Kidney glomerular epithelial cell (primary cell): Measurements from ENCODE around the gene SLC39A6.
"Not testable (repeated sequence)": the region's sequence is repeated elsewhere in the genome, so short reads cannot be mapped to it uniquely, and the experiment has no call there.

Source experiments
- DNase-seq: peaks from one replicate; lab custom pipeline; 2025; lab: John Stamatoyannopoulos, UW

Gene SLC39A6

DNA sequence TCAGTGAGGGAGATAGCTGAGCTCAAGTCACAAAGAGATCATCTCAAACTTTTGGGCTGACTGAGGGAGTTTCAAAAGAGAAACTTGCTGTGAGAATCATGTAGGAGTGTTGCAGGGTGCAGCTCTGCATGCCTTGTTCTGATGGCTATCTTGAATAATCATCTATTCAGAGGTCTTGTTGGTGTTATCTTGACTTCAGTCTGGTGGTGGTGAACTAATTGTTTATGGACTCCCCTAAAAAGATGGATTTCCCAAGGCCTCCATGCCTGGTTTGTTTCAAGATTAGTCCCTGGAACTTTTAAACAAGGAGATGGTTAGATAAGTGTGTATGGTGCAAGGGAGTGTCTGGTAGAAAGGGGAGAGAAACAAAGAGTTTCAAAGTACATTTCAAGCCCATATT is 29.8 kb downstream of the SLC39A6 start:
- no peak for DNase-seq

DNA sequence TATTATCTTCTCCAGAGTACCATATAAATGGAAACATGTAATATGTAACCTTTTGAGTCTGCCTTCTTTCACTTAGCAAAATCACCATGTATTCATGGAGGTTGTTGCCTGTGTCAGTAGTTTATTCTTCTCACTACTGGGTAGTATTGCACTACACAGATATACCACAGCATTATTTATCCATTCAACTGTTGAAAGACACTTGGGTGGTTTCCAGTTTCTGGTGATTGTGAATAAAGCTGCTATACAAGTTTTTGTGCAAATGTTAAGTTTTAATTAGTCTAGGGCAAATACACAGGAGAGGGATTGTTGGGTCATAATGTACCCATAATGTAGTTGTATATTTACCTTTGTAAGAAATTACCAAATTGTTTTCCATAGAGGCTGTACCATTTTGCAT is 32.2 kb downstream of the SLC39A6 start:
- DNase-seq = no peak

DNA sequence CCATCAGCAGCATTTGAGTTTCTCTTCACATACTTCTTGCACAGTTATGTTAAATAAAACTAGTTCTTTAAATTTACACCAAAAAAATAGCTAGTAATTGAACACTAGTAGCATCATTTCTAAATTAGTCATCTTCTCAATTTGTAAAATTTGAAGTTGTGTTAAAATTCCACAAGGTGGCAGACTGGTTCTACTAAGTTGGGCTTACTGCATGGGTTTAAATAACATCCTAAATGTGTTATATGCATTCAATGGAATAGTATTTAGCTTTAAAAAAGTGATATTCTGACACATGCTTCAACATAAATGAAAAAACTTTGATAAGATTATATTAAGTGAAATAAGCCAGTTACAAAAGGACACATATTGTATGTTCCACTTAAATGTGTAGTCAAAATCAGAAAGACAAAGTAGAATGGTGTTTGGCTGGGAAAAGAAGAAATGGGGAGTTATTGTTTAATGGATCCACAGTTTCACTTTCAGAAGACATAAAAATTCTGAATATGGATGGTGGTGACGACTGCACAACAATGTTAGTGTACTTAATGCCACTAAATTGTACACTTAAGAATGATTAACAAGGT is 33.1 kb downstream of the SLC39A6 start:
- peak; percentile 52 for DNase-seq

DNA sequence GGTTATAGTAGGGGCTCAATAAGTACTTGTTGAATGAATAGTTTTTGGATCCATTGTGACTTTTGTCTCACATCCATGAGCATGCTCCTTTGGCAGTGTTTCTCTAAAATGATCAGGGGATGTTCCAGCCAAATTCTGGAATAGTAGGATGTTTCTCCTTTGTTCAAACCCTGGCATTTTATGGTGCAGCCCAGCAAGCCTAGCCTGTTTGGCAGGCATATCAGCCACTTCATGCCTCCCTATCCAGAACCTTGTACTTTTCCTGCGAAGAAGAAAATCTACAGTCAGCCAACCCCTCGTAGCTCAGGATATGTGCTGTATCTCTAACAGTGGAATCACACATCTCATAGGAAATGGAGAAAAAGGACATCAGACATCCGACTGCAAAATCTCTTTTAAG is 34.7 kb downstream of the SLC39A6 start:
- no peak for DNase-seq

DNA sequence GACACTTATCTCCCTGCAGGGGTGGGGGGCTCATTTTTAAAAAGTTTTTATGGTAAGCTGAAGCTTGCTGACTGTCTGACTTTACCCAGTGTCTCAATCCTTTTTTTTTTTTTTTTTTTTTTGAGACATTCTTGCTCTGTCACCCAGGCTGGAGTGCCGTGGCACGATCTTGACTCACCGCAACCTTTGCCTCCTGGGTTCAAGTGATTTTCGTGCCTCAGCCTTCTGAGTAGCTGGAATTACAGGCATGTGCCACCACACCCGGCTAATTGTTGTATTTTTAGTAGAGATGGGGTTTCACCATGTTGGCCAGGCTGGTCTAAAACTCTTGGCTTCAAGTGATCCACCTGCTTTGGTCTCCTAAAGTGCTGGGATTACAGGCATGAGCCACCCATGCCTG is 37.0 kb downstream of the SLC39A6 start:
- not testable (repeated sequence) for DNase-seq

DNA sequence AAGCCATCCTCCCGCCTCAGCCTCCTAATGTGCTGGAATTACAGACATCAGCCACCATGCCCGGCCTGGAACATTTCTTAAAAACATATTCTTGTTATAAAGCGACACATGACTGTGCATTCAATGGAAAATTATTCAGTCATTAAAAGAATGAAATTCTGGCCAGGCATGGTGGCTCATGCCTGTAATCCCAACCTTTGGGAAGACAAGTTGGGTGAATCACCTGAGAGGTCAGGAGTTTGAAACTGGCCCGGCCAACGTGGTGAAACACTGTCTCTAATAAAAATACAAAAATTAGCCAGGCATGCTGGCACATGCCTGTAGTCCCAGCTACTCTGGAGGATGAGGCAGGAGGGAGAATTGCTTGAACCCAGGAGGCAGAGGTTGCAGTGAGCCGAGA is 40.1 kb downstream of the SLC39A6 start:
- DNase-seq = no peak

DNA sequence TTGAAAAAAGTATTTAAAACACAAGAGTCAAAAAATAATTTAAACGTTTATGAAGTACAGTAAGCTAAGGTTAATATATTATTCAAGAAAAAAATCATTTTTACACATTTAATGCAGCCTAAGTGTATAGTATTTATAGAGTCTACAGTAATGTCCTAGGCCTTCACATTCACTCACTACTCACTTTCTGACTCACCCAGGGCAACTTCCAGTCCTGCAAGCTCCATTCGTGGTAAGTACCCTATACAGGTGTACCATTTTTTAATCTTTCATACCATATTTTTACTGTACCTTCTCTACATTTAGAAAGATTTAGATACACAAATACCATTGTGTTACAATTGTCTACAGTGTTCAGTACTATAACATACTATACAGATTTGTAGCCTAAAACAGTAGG is 40.9 kb downstream of the SLC39A6 start:
- DNase-seq = no peak

DNA sequence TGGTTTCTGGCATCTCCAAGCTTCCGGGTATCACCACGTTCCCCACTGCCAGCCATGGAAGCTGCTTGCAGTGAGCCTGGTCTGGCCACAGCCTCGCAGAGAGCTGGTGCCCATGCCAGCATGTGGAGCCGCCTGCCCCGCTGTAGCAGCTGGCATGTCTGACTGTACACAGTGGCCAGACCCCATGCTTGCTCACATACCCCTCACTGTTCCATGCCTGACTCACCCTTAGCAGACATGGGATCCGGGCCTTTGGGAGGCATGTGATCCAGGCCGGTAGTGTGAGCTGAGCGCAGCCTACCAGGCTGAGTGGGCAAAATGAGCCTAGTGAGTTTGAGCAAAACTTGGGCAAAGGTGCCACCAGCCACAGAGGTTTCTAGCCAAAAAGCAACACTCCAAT is 43.0 kb downstream of the SLC39A6 start:
- DNase-seq = no peak

DNA sequence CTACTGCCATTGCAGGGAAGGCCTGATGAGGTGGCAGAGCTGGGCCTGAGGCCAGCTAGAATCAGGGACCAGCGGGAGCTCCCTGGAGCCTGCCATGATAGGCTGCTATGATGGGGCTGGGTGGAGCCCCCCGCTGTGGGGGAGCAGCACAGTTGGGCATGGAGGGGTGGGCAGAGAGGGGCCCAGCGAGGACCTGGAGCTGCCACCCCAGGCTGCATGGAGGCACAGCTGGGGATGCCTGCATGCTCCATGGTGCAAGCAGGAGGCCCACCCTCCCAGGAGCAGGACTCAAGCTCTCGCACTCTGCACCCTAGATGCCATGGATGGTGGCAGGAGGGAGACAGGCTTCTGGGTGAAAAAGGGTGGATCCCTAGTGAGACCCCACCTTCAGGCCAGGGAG is 43.9 kb downstream of the SLC39A6 start:
- DNase-seq = no peak

DNA sequence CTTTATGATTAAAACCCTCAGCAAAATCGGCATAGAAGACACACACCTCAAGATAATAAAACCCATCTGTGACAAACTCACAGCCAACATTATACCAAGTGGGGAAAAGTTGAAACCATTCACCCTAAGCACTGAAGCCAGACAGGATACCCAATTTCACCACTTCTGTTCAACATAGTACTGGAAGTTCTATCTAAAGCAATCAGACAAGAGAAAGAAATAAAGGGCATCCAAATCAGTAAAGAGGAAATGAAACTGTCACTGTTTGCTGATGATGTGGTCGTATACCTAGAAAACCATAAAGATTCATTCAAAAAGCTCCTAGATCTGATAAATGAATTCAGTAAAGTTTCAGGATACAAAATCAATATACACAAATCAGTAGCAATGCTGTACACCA is 45.4 kb downstream of the SLC39A6 start:
- no peak for DNase-seq

DNA sequence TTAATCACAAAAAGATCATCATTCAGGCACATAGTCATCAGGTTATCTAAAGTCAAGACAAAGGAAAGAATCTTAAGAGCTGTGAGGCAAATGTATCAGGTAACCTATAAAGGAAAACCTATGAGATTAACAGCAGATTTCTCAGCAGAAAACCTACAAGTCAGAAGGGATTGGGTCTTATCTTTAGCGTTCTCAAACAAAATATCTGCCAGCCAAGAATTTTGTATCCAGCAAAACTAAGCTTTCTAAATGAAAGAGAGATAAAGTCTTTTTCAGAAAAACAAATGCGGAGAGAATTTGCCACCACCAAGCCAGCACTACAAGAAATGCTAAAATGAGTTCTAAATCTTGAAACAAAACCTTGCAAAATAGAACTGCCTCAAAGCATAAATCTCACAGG is 48.0 kb downstream of the SLC39A6 start:
- DNase-seq = not testable (repeated sequence)

DNA sequence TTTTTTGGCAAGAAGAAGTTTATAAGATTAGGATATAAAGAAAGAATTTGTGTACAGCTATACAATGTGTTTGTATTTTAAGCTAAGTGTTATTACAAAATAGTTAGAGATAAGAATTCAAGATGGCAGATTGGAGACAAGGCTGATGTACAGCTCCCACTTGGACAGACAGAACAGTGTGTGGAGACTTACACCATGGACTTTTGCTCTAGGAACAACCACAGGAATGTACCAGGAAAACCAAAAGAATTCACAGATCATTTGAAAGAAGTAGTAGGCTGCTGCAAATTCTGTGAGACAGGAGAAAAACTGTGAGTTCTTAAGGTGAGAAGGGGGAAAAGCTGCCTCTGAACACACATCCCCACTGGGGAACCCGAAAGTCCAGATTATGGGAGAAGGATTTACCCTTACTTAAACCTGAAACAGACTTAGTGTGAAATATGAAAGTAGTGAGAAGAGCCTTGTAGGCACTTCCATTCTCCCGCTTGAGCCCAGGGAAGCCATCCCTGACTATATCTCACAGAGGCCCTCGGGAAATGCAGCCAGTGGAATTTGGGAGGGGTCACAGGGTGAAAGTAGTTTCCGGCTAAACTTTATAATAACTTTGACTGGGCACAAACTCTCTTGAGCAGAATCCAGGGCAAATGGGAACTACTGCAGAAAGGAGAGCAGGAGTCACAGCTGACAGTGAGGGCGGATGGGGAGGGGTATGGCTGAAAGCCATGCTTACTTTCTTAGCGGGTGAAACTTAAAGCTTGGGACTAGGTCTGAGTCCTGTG is 50.2 kb downstream of the SLC39A6 start:
- no peak for DNase-seq

DNA sequence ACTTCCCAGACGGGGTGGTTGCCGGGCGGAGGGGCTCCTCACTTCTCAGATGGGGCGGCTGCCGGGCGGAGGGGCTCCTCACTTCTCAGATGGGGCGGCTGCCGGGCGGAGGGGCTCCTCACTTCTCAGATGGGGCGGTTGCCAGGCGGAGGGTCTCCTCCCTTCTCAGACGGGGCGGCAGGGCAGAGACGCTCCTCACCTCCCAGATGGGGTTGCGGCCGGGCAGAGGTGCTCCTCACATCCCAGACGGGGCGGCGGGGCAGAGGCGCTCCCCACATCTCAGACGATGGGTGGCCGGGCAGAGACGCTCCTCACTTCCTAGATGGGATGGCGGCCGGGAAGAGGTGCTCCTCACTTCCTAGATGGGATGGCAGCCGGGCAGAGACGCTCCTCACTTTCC is 51.4 kb downstream of the SLC39A6 start:
- not testable (repeated sequence) for DNase-seq

DNA sequence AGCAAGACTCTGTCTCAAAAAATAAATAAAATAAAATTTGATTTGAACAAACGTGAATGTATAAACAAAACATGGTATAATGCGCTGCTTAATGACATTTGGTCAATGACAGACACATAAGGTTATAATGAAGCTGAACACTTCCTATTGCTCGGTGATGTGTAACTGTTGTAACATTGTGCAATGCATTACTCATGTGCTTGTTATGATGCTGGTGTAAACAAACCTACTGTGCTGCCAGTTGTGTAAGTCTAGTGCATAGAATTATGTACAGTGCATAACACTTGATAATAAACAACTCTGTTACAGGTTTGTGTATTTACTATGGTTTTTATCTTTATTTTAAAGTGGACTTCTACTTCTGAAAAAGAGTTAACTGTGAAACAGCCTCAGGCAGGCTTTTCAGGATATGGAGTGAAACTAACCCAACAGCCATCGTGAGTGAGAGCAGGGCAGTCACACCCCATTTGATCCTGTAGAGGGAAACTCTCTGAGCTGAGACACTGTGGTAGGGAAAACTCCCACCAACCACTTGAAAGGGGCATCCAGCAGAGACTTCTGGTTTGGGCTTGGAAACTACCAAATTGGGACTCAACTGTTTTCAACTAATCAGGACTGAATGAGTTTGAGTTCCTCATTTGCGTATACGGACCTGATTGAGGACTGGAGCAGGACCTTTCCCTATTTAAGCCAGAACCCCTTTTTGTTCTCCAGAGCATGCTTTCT is 53.1 kb downstream of the SLC39A6 start:
- DNase-seq = no peak

DNA sequence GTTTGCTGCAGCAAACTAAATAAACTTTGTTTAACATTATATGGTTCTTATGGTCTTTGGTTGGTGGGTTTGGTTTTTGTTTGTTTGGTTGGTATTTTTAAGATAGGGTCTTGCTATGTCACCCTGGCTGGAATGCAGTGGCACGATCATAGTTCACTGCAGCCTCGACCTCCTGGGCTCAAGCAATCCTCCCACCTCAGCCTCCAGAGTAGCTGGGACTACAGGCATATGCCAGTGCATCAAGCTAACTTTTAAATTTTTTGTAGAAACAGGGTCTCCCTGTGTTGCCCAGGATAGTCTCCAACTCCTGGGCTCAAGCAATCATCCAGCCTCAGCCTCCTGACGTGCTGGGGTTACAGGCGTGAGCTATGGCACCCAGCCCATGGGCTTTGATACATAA is 54.7 kb downstream of the SLC39A6 start:
- no peak for DNase-seq

DNA sequence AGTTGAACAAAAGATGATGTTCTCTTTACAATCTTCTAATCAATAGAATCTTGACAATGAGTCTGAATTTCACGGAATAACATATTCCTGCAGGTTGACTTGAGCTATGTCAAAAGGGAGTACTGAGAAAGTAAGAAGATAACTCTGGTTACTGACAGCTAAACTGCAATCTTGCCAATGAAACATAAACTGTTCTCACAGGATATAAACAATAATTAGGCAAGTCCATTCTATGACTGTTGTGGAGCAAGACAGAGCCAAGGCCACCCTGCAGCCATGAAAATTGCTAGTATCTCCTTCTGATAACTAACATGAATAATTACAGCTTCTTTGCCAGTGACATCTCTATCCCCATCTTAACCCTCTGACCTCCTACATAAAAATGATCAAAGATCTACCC is 55.5 kb downstream of the SLC39A6 start:
- DNase-seq = no peak

DNA sequence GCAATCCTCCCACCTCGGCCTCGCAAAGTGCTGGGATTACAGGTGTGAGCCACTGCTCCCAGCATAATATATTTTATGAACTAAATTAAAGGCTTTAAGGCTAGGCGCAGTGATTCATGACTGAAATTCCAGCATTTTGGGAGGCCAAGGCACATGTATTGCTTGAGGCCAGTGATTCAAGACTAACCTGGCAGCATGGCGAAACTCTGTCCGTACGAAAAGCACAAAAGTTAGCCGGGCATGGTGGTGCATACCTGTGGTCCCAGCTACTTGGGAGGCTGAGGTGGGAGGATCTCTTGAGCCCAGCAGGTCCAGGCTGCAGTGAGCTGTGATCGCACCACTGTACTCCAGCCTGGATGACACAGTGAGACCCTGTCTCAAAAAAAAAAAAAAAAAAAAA is 56.7 kb downstream of the SLC39A6 start:
- not testable (repeated sequence) for DNase-seq

DNA sequence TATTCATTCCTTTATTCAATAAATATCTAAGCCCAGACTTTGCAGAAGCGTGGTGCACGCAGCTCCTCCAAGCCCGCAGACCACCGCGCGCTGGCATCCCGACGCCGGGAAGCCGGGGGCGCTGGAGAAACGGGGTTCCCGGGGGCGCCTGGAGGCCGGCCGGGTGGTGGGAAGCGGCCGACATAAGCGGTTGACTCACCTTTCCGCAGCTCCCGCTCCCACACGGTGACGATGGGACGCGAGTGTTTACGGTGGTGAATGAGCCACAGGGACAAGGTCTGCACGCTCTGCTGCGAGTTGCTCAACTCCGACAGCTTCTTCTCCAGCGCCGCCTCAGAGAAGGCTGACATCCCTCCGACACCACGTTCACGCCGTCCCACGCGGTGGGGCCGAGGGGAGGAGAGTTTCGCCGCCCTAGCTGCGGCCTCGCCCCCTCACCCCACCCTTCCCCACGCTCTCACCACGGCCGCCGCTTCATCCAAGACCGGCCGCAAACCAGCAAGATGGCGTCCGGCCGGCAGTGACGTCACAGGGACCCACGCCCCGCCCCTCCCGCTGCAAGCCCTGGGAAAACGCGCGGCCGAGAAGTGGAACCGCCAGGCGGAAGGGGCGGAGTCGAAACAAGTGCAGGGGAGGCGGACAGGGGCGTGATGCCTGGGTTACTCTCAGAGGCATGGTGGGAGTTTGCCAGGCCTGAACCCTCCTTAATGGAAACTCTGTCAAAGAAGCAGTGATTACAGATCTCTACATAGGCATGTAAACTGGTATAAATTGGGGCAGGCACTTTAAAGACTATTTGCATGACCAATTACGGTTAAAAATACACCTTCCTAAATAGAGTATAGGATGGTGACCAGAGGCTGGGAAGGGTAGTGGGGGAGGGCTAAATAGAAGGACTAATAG is 61.8 kb downstream of the SLC39A6 start, which contains the start of gene RPRD1A:
TSS of gene RPRD1A (minus strand) at position 505 of the 903 bp plus-strand sequence. CDS start at position 350, 155 bp downstream.
- peak; percentile 87 for DNase-seq

DNA sequence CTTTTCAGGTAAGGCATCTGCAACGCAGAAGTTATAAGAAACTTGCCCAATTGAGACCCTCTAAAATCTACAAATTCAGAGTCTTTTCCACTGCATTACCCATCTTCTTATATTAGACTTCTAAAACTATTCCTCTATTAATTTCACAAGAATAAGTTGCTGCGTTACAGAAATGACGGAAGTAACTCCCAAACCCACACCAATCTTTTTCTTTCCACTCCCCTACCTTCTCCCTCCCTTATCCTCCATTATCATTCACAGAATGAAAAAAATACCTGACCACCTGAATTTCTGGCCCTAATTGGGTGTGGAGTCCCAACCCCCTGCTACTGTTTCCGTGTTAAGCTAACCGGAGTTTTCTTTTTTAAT is 62.5 kb downstream of the SLC39A6 start:
- no peak for DNase-seq

DNA sequence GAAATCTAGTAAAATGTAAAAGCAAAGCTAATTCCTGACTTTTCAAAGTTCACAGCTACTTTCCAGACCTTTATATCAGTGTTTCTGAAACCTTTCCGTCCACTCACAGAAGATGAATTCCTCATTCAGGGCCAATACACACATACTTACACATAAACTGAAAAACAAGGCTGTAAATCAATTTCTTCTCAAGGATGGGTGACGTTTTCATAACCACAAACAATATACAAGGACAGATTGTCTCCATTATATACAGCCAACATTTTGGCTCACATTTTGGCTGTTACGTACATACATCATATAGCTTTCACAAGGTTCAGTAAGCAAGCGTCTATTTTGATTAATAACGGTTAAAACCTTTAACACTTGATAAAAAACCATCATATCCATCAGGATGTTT is 63.1 kb downstream of the SLC39A6 start:
- DNase-seq = no peak

DNA sequence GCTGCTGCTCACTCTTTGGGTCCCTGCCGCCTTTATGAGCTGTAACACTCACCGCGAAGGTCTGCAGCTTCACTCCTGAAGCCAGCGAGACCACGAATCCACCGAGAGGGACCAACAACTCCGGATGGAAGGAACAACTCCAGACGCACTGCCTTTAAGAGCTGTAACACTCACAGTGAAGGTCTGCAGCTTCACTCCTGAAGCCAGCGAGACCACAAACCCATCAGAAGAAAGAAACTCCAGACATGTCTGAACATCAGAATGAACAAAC is 64.4 kb downstream of the SLC39A6 start:
- not testable (repeated sequence) for DNase-seq

DNA sequence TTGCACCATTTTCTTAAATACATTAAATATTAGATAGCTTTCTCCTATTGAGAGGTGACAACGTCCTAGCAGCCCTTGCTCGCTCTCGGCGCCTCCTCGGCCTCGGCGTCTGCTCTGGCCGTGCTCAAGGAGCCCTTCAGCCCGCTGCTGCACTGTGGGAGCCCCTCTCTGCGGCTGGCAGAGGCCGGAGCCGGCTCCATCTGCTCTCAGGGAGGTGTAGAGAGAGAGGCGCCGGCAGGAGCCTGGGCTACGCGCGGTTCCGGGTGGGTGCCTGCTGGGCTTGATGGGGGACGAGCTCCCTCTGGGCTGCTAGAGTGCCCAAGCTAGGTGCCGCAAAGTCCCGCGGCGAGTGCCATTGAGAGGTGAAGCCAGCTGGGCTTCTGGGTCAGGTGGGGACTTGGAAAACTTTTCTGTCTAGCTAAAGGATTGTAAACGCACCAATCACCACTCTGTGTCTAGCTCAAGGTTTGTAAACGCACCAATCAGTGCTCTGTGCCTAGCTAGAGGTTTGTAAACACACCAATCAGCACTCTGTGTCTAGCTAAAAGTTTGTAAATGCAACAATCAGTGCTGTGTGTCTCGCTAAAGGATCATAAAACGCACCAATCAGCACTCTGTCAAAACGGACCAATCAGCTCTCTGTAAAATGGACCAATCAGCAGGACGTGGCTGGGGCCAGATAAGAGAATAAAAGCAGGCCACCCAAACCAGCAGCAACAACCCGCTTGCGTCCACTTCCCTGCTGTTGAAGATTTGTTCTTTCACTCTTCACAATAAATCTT is 64.9 kb downstream of the SLC39A6 start:
- no peak for DNase-seq
